IMR-90 (cell line): ENCODE measurements around the gene QTRT2. TPM values are rescaled to one million over a fixed set of nuclear protein-coding genes. Genes with fewer than 3 reads are reported as not detected.

Experiments
- ATAC-seq: fragments of 200-7000 bp; cut with Tn5 transposase; 2 replicates; pipeline ENCODE4 v1.9.1; 2020; ENCODE audit warnings: low read depth, mild to moderate bottlenecking, moderate library complexity
- BruUV-seq: library from RNA; stranded (reverse); fragments of 400-500 nt; replicated peaks from 2 replicates; lab custom pipeline; 2021; lab: Mats Ljungman, UMichigan
- CTCF ChIA-PET: fragments of 300-600 bp; formaldehyde crosslinking; extraction: SDS; loops from one replicate; lab custom pipeline; 2021; ENCODE audit warnings: antibody characterized with exemption; lab: Yijun Ruan, JAX
- POLR2A ChIA-PET: fragments of 300-600 bp; sonication (Branson Sonifier 250); formaldehyde crosslinking; loops from one replicate; lab custom pipeline; 2022; ENCODE audit warnings: antibody characterized with exemption; ENCODE audit not compliant: unreplicated experiment; lab: Charles Lee
- DNase-seq: peaks from one replicate; pipeline ENCODE4 v3.0.0; 2013
- H2AFZ ChIP-seq: replicated peaks from 2 replicates; pipeline ENCODE3; 2013; ENCODE audit warnings: low read length, mild to moderate bottlenecking; ENCODE audit not compliant: poor library complexity
- H2AK5ac ChIP-seq: 2 replicates; pipeline ENCODE4 v1.6.1; 2013; ENCODE audit warnings: low read depth, low read length, inconsistent platforms
- H2AK9ac ChIP-seq: replicated peaks from 2 replicates; pipeline ENCODE3; 2013; ENCODE audit warnings: mild to moderate bottlenecking, low read depth, low read length, moderate library complexity; ENCODE audit not compliant: poor library complexity
- H2BK120ac ChIP-seq: 2 replicates; pipeline ENCODE4 v1.6.1; 2013; ENCODE audit warnings: low read depth, low read length, inconsistent platforms
- H2BK15ac ChIP-seq: 3 replicates; pipeline ENCODE4 v1.6.1; 2013; ENCODE audit warnings: low read depth, low read length, inconsistent platforms
- H2BK20ac ChIP-seq: 2 replicates; pipeline ENCODE4 v1.6.1; 2013; ENCODE audit warnings: low read depth, mild to moderate bottlenecking, inconsistent platforms, low read length, moderate library complexity
- H2BK5ac ChIP-seq: 2 replicates; pipeline ENCODE4 v1.6.1; 2013; ENCODE audit warnings: mild to moderate bottlenecking, low read depth, low read length, inconsistent platforms; ENCODE audit not compliant: poor library complexity, severe bottlenecking
- H3K14ac ChIP-seq: replicated peaks from 2 replicates; pipeline ENCODE4 v1.6.1; 2013; ENCODE audit warnings: low read depth, low read length, inconsistent platforms
- H3K18ac ChIP-seq: 2 replicates; pipeline ENCODE4 v1.6.1; 2013; ENCODE audit warnings: low read depth, low read length, control low read depth
- H3K23ac ChIP-seq: 2 replicates; pipeline ENCODE4 v1.6.1; 2013; ENCODE audit warnings: low read depth, low read length, inconsistent platforms
- H3K27ac ChIP-seq: 2 replicates; pipeline ENCODE4 v1.5.1; 2013; ENCODE audit warnings: mild to moderate bottlenecking, control low read depth, low read length; ENCODE audit not compliant: insufficient read depth
- H3K27me3 ChIP-seq: 2 replicates; pipeline ENCODE4 v1.6.1; 2013; ENCODE audit warnings: low read length; ENCODE audit not compliant: control insufficient read depth, insufficient read depth
- H3K36me3 ChIP-seq: 2 replicates; pipeline ENCODE4 v1.6.1; 2013; ENCODE audit warnings: low read length, mixed read lengths; ENCODE audit not compliant: control insufficient read depth, insufficient read depth
- H3K4ac ChIP-seq: 2 replicates; pipeline ENCODE4 v1.6.1; 2013; ENCODE audit warnings: low read depth, low read length, inconsistent platforms
- H3K4me1 ChIP-seq: 2 replicates; pipeline ENCODE4 v1.6.1; 2013; ENCODE audit warnings: low read length, mixed read lengths; ENCODE audit not compliant: control insufficient read depth, insufficient read depth
- H3K4me2 ChIP-seq: 2 replicates; pipeline ENCODE4 v1.6.1; 2013; ENCODE audit warnings: low read depth, mild to moderate bottlenecking, control low read depth, low read length, moderate library complexity
- H3K4me3 ChIP-seq: 2 replicates; pipeline ENCODE4 v1.5.1; 2013; ENCODE audit warnings: low read depth, mild to moderate bottlenecking, control low read depth, low read length, moderate library complexity; ENCODE audit not compliant: insufficient read depth
- H3K56ac ChIP-seq: 2 replicates; pipeline ENCODE4 v1.6.1; 2013; ENCODE audit warnings: low read length, inconsistent platforms; ENCODE audit not compliant: insufficient read depth; ENCODE audit errors: extremely low read depth
- H3K79me1 ChIP-seq, 2 experiments: 2 replicates each; pipeline ENCODE4 v1.6.1; 2013; ENCODE audit warnings: low read length in 2 of 2, inconsistent platforms in 1 of 2, low read depth in 1 of 2
- H3K9ac ChIP-seq: 2 replicates; pipeline ENCODE4 v1.6.1; 2013; ENCODE audit warnings: low read depth, low read length, control low read depth
- H3K9me1 ChIP-seq: 2 replicates; pipeline ENCODE4 v1.6.1; 2013; ENCODE audit warnings: low read length, inconsistent platforms; ENCODE audit not compliant: insufficient read depth
- H3K9me3 ChIP-seq: 2 replicates; pipeline ENCODE4 v1.6.1; 2013; ENCODE audit warnings: low read length; ENCODE audit not compliant: control insufficient read depth, insufficient read depth
- H4K20me1 ChIP-seq: 2 replicates; pipeline ENCODE4 v1.6.1; 2013; ENCODE audit warnings: low read length, inconsistent platforms; ENCODE audit not compliant: insufficient read depth
- H4K5ac ChIP-seq: 2 replicates; pipeline ENCODE4 v1.6.1; 2013; ENCODE audit warnings: mild to moderate bottlenecking, low read depth, low read length, control low read depth
- H4K8ac ChIP-seq, 2 experiments: 2 replicates each; pipeline ENCODE4 v1.6.1; 2013; ENCODE audit warnings: low read depth in 2 of 2, low read length in 2 of 2, control low read depth in 1 of 2, inconsistent platforms in 1 of 2
- H4K91ac ChIP-seq: 2 replicates; pipeline ENCODE4 v1.6.1; 2013; ENCODE audit warnings: low read depth, low read length, inconsistent platforms; ENCODE audit not compliant: insufficient read depth
- CEBPB ChIP-seq: IDR thresholded peaks from 2 replicates; pipeline ENCODE4 v1.6.1; 2012; ENCODE audit warnings: low read depth, low read length, improper control_type of control experiment
- CHD1 ChIP-seq: IDR thresholded peaks from 2 replicates; pipeline ENCODE4 v1.6.1; 2012; ENCODE audit warnings: low read depth, low read length, improper control_type of control experiment
- FOS ChIP-seq: fragments of 150-350 bp; IDR thresholded peaks from 2 replicates; pipeline ENCODE4 v1.6.1; 2016; ENCODE audit warnings: low read depth, low read length
- NFE2L2 ChIP-seq: fragments of 150-350 bp; IDR thresholded peaks from 2 replicates; pipeline ENCODE4 v1.6.1; 2016; ENCODE audit warnings: low read depth, mild to moderate bottlenecking, low read length
- POLR2A ChIP-seq: IDR thresholded peaks from 2 replicates; pipeline ENCODE4 v1.6.1; 2012; ENCODE audit warnings: mild to moderate bottlenecking, low read depth, low read length
- RCOR1 ChIP-seq: IDR thresholded peaks from 2 replicates; pipeline ENCODE4 v1.6.1; 2012; ENCODE audit warnings: mild to moderate bottlenecking, low read length, improper control_type of control experiment; ENCODE audit not compliant: insufficient replicate concordance
- SMC3 ChIP-seq: fragments of 150-350 bp; IDR thresholded peaks from 2 replicates; pipeline ENCODE4 v1.6.1; 2016; ENCODE audit warnings: low read depth, mild to moderate bottlenecking, antibody characterized with exemption, low read length, moderate library complexity
- USF2 ChIP-seq: fragments of 150-350 bp; IDR thresholded peaks from 2 replicates; pipeline ENCODE4 v1.6.1; 2017; ENCODE audit warnings: mild to moderate bottlenecking, antibody characterized with exemption, low read length, low read depth
- WGBS, 2 experiments: methylation state at CpG; one replicate each; pipeline versions ENCODE4 v1.1.5 to v1.1.7; 2013; ENCODE audit warnings: missing lambda C conversion rate in 2 of 2; ENCODE audit not compliant: insufficient read length in 1 of 2; ENCODE audit errors: extremely low coverage in 2 of 2; 5-methylcytosine and 5-hydroxymethylcytosine counted together
- dilution Hi-C: fragments of 300-500 bp; cut with HindIII; formaldehyde crosslinking; loops from one replicate; pipeline ENCODE4 v1.14.3; 2018; ENCODE audit warnings: low sequenced_read_pairs; ENCODE audit not compliant: unreplicated experiment
- in situ Hi-C: fragments of 300-500 bp; cut with MboI; formaldehyde crosslinking; loops from 3 replicates; pipeline ENCODE4 v1.14.3; 2019; ENCODE audit warnings: low sequenced_read_pairs, inconsistent platforms, mixed read lengths
- intact Hi-C: fragments of 100-400 bp; cut with micrococcal nuclease; formaldehyde crosslinking; loops from 2 replicates; pipeline ENCODE4 v1.10.0; 2022
- polyA plus RNA-seq, 3 experiments: library from polyadenylated mRNA; depleted of rRNA; stranded (reverse); fragments of >200 nt; gene quantifications; 2 replicates each; pipeline ENCODE4 v1.2.3, GENCODE V29; 2012; ENCODE audit warnings: low replicate concordance in 1 of 3
- total RNA-seq: library from RNA; depleted of rRNA; stranded (reverse); fragments of >200 nt; gene quantifications from 2 replicates; pipeline ENCODE4 v1.2.3, GENCODE V29; 2012

Gene QTRT2
- total and polyA plus RNA-seq, 2 of the 4 experiments (the other 2 are of a cell fraction) = 7.3 to 15.6 TPM

- TF ChIP-seq CHD1 = no peak
Observed at GRCh38 chr3:114034787-114035545, 21.6 kb upstream of the QTRT2 start (continued).

GRCh38 chr3:114035896-114036295 is 20.6 kb upstream of the QTRT2 start:
- Histone ChIP-seq H3K4me2 (no peak overlapping the region), H3K27ac (no peak overlapping the region), H3K56ac (no peak overlapping the region), H2AK9ac (no peak overlapping the region), H2AFZ (no peak overlapping the region), H3K4ac (no peak overlapping the region), H3K79me1 (no peaks in the 10 kb centered on the region), H2BK20ac (no peak overlapping the region), H3K4me1 (peaks cover 3% of the 10 kb centered on the region), H4K20me1 (no peaks in the 10 kb centered on the region), H3K27me3 (no peaks in the 10 kb centered on the region), H2BK15ac (no peak overlapping the region), H2BK120ac (no peak overlapping the region), H4K91ac (no peak overlapping the region), H3K18ac (no peak overlapping the region), H3K9me1 (no peaks in the 10 kb centered on the region; the same call in 1 of the 2 replicates), H3K23ac (no peak overlapping the region), H4K8ac (no peak overlapping the region), H2AK5ac (no peak overlapping the region), H4K5ac (no peak overlapping the region), H3K4me3 (no peak overlapping the region), H3K14ac (no peak overlapping the region), H2BK5ac (no peak overlapping the region), H3K36me3 (no peaks in the 10 kb centered on the region), H3K9ac (no peak overlapping the region), H3K9me3 (no peaks in the 10 kb centered on the region)
- DNase-seq = no peak
- CTCF ChIA-PET = no interaction called here
- ATAC-seq = no peak
- TF ChIP-seq NFE2L2 = no peak
- TF ChIP-seq USF2 = no peak
- TF ChIP-seq SMC3 = no peak
- TF ChIP-seq CEBPB = no peak
- TF ChIP-seq FOS = no peak
- TF ChIP-seq POLR2A = no peak
- TF ChIP-seq RCOR1 = no peak
- POLR2A ChIA-PET = interaction anchor here (1.0 kb wide), 1 partner anchor 25 kb away, joined by 4 read pairs; no protein-coding TSS in a partner anchor
- in situ Hi-C loops = no loop called here
- no TSS peak for BruUV-seq
- dilution Hi-C loops = no loop called here
- intact Hi-C loops = no loop called here
- no CpG with 5 or more reads among the region's 3 CpGs for WGBS, 2 experiments
